Neuron (in vitro differentiated cells): ENCODE data around the gene RBMS3.
"Not testable (repeated sequence)": the region's sequence is repeated elsewhere in the genome, so short reads cannot be mapped to it uniquely, and the experiment has no call there.

ENCODE experiments used
- H2AFZ ChIP-seq: one replicate; pipeline ENCODE4 v1.6.1; 2013; ENCODE audit warnings: low read depth, mild to moderate bottlenecking, inconsistent platforms, low read length, moderate library complexity
- H3K27me3 ChIP-seq: one replicate; pipeline ENCODE4 v1.6.1; 2013; ENCODE audit warnings: low read length; ENCODE audit not compliant: insufficient read depth
- H3K36me3 ChIP-seq: one replicate; pipeline ENCODE4 v1.6.1; 2013; ENCODE audit warnings: low read length; ENCODE audit not compliant: insufficient read depth
- H3K4me1 ChIP-seq: one replicate; pipeline ENCODE4 v1.6.1; 2013; ENCODE audit warnings: low read length; ENCODE audit not compliant: insufficient read depth
- H3K4me3 ChIP-seq: 2 replicates; pipeline ENCODE4 v1.5.1; 2013; ENCODE audit warnings: mild to moderate bottlenecking, low read length, moderate library complexity
- H3K9me3 ChIP-seq: one replicate; pipeline ENCODE4 v1.6.1; 2013; ENCODE audit warnings: low read length

Gene RBMS3

GRCh38 chr3:29322586-29322985, 41.7 kb downstream of the RBMS3 start:
- Histone ChIP-seq H3K4me3 (no peak overlapping the region), H3K4me1 (no peaks in the 10 kb centered on the region), H2AFZ (no peak overlapping the region), H3K9me3 (no peaks in the 10 kb centered on the region), H3K36me3 (no peaks in the 10 kb centered on the region), H3K27me3 (no peaks in the 10 kb centered on the region)

DNA sequence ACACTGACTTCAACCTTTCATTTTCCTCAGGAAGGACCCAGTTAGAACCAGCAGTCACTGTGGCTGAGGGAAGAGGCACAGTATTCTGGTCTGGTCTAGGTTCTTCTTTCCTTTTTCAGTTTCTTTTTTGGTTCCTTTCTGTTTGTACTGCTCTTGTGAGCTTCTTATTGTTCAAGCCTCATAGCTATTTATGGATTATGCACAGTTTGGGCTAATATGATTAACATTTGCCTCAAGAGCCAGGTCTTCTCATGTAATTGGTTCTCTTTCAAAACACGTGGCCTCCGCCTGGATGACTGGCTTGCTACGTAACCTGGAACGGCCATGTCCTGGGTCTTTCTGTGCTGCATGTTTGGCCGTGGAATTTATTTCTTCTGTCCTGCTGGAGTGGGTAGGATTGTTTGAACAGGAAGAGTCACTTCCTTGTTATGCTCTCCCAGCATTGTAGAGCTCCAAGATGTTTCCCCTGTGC, 43.3 kb downstream of the RBMS3 start:
- H2AFZ ChIP-seq = peak overlapping the region; percentile 10
- H3K36me3 ChIP-seq = no peaks in the 10 kb centered on the region
- H3K4me3 ChIP-seq = no peak overlapping the region
- H3K9me3 ChIP-seq = no peaks in the 10 kb centered on the region
- H3K27me3 ChIP-seq = no peaks in the 10 kb centered on the region
- no peaks in the 10 kb centered on the region for H3K4me1 ChIP-seq

DNA sequence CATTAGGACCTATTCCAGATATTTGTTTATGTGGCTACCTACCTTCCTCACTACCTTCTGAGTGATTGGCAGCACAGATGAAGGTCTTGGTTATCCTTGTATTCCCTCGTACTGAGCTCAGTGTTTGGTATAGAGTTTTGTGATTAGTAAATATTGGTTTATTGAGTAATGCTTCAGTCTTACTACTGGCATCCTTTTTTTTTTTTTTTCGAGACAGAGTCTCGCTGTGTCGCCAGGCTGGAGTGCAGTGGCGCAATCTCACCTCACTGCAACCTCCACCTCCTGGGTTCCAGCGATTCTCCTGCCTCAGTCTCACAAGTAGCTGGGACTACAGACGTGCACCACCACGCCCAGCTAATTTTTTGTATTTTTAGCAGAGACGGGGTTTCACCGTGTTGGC, 45.7 kb downstream of the RBMS3 start:
- H3K27me3 ChIP-seq, H3K9me3 ChIP-seq, H3K36me3 ChIP-seq, H3K4me3 ChIP-seq, H2AFZ ChIP-seq, H3K4me1 ChIP-seq: not testable (repeated sequence)

DNA sequence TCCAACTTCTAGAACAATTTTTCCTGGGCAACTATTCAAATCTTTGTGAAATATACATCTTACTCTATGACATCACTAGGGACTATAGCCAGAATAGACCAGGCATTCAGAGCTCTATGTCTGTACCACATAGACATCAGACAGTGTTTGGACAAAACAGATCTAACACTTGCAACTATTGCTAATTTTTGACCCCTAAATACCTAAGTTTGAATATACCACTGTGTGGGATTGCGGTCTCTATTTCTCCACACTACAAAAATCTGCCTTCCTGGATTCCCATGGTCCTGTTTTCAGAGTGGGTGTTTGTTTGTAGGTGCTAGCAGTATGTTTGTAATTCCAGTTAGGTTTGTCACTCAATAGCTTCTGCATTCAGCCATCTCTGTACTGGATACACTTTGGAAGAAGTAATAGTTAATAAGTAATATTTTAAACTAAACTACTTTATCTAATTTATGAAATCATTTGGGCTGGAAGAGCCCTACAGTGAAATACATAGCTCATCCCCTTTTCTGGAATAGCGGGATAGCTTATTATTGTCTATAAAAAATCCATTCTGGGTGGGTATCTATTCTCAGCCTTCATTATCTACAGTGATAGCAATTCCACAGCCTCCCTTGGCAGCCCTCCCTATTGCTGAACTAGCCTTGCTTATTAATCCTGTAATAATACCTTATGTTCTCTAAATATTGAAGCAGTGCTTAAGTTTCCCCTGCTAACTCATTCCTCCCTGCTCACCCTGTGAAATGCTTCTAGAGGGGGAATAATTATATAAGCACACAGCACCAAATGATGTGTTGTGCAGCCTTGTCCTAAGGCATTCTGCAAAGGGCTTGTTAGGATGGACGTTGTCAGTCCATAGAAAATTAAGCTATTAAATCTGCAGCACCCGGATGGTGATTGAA, 49.4 kb downstream of the RBMS3 start:
- Histone ChIP-seq H3K4me3 (no peak overlapping the region), H2AFZ (no peak overlapping the region), H3K27me3 (no peaks in the 10 kb centered on the region), H3K9me3 (no peaks in the 10 kb centered on the region), H3K36me3 (no peaks in the 10 kb centered on the region), H3K4me1 (peaks cover 1% of the 10 kb centered on the region)

DNA sequence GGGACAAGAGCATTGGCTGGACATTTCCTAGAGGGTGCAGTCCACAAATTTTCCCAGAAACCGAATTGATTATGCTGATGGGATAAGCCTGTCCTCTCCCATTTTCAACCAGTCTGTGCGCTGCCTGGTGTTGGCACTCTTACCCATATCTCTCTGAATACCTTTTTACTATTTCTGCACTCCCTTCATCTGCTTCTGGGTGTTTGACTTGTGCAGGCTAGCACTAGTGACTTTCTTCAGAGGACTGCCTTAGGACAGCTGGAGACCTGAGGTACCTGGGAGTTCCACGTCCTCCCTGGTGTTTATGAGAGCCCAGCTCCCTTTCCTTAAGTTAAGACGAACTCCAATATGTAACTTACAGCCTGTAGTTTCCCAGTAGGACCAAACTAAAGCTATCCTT, 50.2 kb downstream of the RBMS3 start:
- Histone ChIP-seq H3K27me3 (no peaks in the 10 kb centered on the region), H3K4me3 (no peak overlapping the region), H3K36me3 (no peaks in the 10 kb centered on the region), H3K4me1 (peaks cover 6% of the 10 kb centered on the region), H3K9me3 (no peaks in the 10 kb centered on the region), H2AFZ (no peak overlapping the region)

- Histone ChIP-seq H3K36me3 (no peaks in the 10 kb centered on the region), H3K4me3 (no peak overlapping the region)
Observed at GRCh38 chr3:29331456-29332194, 50.8 kb downstream of the RBMS3 start.

GRCh38 chr3:29332195-29332637, 51.3 kb downstream of the RBMS3 start:
- Histone ChIP-seq H3K4me3 (no peak overlapping the region), H3K4me1 (peaks cover 6% of the 10 kb centered on the region)

More at GRCh38 chr3:29331456-29332194, 50.8 kb downstream of the RBMS3 start:
- no peak overlapping the region for H2AFZ ChIP-seq
- H3K27me3 ChIP-seq = no peaks in the 10 kb centered on the region
- peaks cover 6% of the 10 kb centered on the region for H3K4me1 ChIP-seq
- H3K9me3 ChIP-seq = no peaks in the 10 kb centered on the region

DNA sequence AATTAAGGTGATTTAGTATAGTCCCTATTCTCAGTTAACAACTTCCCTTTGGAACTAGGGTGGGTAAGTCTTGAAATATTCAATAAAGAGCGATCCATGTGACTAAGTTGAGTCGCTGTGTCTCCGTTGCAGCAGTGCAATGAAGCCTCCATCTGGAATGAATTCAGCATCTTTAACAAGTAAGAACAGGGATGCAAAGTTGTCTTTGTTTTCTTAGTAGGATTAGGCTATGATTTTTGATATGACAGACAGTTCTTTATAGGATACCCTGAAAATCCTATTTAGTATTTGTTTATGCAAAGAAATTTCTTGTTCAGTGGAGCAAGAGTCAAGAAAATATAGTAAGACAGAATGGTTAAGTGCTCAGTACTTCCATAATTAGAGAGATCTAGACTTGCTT, 52.7 kb downstream of the RBMS3 start:
- Histone ChIP-seq H3K4me1 (peaks cover 6% of the 10 kb centered on the region), H3K4me3 (no peak overlapping the region), H2AFZ (no peak overlapping the region), H3K27me3 (no peaks in the 10 kb centered on the region), H3K9me3 (no peaks in the 10 kb centered on the region), H3K36me3 (no peaks in the 10 kb centered on the region)

More at GRCh38 chr3:29332195-29332637, 51.3 kb downstream of the RBMS3 start:
- no peaks in the 10 kb centered on the region for H3K27me3 ChIP-seq
- H2AFZ ChIP-seq = no peak overlapping the region
- H3K9me3 ChIP-seq = no peaks in the 10 kb centered on the region
- H3K36me3 ChIP-seq = no peaks in the 10 kb centered on the region

GRCh38 chr3:29334706-29335105, 53.8 kb downstream of the RBMS3 start:
- Histone ChIP-seq H3K36me3 (no peaks in the 10 kb centered on the region), H3K9me3 (no peaks in the 10 kb centered on the region), H2AFZ (peak overlapping the region; percentile 32), H3K27me3 (no peaks in the 10 kb centered on the region), H3K4me3 (no peak overlapping the region), H3K4me1 (peaks cover 6% of the 10 kb centered on the region)

- H3K4me1 ChIP-seq = peaks cover 6% of the 10 kb centered on the region
- H2AFZ ChIP-seq = peak overlapping the region; percentile 32
- no peaks in the 10 kb centered on the region for H3K9me3 ChIP-seq
- no peaks in the 10 kb centered on the region for H3K27me3 ChIP-seq
- H3K4me3 ChIP-seq = no peak overlapping the region
- no peaks in the 10 kb centered on the region for H3K36me3 ChIP-seq
Observed at GRCh38 chr3:29335438-29335837, 54.6 kb downstream of the RBMS3 start.

- Histone ChIP-seq H3K27me3 (no peaks in the 10 kb centered on the region), H3K4me1 (peaks cover 6% of the 10 kb centered on the region), H3K36me3 (no peaks in the 10 kb centered on the region), H3K9me3 (no peaks in the 10 kb centered on the region), H3K4me3 (no peak overlapping the region), H2AFZ (peak overlapping the region; percentile 32)
Observed at GRCh38 chr3:29335943-29336342, 55.1 kb downstream of the RBMS3 start.

- Histone ChIP-seq H3K4me1 (peaks cover 6% of the 10 kb centered on the region), H3K36me3 (no peaks in the 10 kb centered on the region), H3K27me3 (no peaks in the 10 kb centered on the region), H3K9me3 (no peaks in the 10 kb centered on the region), H2AFZ (no peak overlapping the region), H3K4me3 (no peak overlapping the region)
Observed at GRCh38 chr3:29337565-29337964, 56.7 kb downstream of the RBMS3 start.

DNA sequence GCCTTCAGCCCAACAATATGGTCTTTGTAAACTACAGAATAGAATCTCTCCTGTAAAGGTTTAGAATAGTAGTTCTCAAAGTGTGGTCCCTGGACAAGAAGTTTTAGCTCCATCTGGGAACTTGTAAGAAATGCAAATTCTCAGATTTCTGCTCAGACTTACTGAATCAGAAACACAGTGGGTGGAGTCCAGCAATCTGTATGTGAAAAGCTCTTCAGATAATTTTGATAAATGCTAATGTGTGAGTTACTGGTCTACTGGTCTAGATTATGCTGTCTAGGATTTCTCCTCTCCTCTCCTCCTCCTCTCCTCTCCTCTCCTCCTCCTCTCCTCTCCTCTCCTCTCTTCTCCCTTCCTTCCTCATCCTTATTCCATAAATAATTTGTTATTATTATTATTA, 57.5 kb downstream of the RBMS3 start:
- H3K4me3 ChIP-seq = no peak overlapping the region
- no peaks in the 10 kb centered on the region for H3K27me3 ChIP-seq
- no peaks in the 10 kb centered on the region for H3K36me3 ChIP-seq
- peaks cover 6% of the 10 kb centered on the region for H3K4me1 ChIP-seq
- no peaks in the 10 kb centered on the region for H3K9me3 ChIP-seq
- H2AFZ ChIP-seq = no peak overlapping the region
